ENCODE data around the gene ATP6V1G2.
A peak's percentile ranks its signal among the peaks of the same experiment; 100 is the strongest.
"Not testable (repeated sequence)": the region's sequence is repeated elsewhere in the genome, so short reads cannot be mapped to it uniquely, and the experiment has no call there.

ATP6V1G2 gene

DNA sequence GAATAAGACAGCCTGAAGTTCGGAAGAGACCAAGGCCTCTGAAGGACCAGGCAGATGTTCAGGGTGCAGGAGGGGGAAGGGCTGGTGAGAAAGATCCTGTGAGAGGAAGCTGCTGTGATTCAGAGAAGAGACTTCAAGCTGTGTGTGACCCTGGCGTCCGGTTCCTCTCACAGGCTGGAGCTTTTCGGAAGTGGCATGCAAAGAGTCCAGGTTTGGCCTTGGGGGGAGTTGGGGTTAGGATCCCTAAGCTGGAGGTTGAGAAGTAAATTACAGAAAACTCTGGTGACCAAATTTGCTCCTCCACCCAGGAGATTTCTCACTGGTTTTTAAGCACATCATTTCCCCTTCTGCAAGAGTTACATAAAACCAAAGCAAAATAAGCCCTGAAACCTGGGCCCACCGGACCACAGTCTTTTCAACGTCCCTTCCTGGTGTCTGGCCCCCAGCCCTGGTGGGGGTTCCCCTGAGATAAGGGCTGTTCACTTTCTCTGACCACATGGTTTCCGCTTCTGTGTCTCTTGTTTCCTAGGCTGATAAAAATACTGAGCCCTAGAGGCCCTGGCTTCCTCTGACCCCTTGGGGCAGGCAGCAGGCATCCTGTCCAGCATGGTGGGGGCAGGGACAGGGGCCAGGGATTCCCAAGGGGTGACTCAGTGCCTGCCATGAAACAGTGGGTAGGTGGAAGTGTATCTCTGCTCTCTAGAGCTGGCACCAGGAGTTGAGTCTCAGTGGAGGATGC, 13.7 kb upstream of the ATP6V1G2 start:
- Histone ChIP-seq H3K27ac (peak overlapping the region; percentile 82 to 100 (median 99)), H3K36me3 (peaks cover 0 to 13% (median 5%) of the 10 kb centered on the region in 11 experiments; a peak in 7 of 22 replicates), H3K4me2 (peak overlapping the region; percentile 96 to 100 (median 100)), H4K20me1 (no peaks in the 10 kb centered on the region; a peak in 2 of 22 replicates), H3K9me3 (replicated peaks in 1 of 11) (no peaks in the 10 kb centered on the region), H3K4me1 (peaks cover 97 to 100% (median 97%) of the 10 kb centered on the region in 10 experiments), H3K4me3 (peak overlapping the region; percentile 30 to 69 (median 57); a peak in 18 of 20 replicates), H3K27me3 (no peaks in the 10 kb centered on the region), H3K9ac (peak overlapping the region; percentile 73 to 96 (median 92))
- TF ChIP-seq Cebpa-rat (IDR thresholded peaks at IDR 0.05), result peak in 7 of 11 experiments; percentile 21 to 89 (median 58); a peak in 7 of 22 replicates

DNA sequence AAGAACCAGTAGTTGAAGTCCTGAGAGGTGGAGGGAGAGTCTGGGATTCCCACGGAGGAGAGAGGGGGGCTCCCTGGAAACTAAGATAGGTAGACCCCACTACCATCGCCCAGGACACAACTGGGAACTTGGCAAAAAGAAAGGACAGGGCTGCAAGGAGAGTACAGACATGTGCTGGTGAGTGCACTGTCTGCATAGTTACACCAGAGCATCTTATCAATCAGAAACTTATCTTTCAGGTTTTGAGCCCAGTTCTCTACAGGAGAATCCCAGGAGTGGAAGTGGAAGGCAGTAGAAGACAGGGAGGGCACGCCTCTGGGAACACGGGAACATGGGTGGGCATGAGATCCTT, 13.2 kb upstream of the ATP6V1G2 start:
- Histone ChIP-seq H3K4me3 (peak overlapping the region; percentile 30 to 69 (median 57); a peak in 19 of 20 replicates), H3K9me3 (replicated peaks in 1 of 11) (no peaks in the 10 kb centered on the region), H3K36me3 (peaks cover 0 to 19% (median 6%) of the 10 kb centered on the region in 11 experiments; a peak in 11 of 22 replicates), H3K4me2 (peak overlapping the region; percentile 96 to 100 (median 100)), H3K4me1 (peaks cover 96 to 100% (median 97%) of the 10 kb centered on the region in 10 experiments), H3K9ac (peak overlapping the region; percentile 73 to 96 (median 92)), H3K27me3 (no peaks in the 10 kb centered on the region), H4K20me1 (no peaks in the 10 kb centered on the region; a peak in 2 of 22 replicates), H3K27ac (peak overlapping the region; percentile 82 to 100 (median 99))
- no peak for TF ChIP-seq Cebpa-rat (IDR thresholded peaks at IDR 0.05)

DNA sequence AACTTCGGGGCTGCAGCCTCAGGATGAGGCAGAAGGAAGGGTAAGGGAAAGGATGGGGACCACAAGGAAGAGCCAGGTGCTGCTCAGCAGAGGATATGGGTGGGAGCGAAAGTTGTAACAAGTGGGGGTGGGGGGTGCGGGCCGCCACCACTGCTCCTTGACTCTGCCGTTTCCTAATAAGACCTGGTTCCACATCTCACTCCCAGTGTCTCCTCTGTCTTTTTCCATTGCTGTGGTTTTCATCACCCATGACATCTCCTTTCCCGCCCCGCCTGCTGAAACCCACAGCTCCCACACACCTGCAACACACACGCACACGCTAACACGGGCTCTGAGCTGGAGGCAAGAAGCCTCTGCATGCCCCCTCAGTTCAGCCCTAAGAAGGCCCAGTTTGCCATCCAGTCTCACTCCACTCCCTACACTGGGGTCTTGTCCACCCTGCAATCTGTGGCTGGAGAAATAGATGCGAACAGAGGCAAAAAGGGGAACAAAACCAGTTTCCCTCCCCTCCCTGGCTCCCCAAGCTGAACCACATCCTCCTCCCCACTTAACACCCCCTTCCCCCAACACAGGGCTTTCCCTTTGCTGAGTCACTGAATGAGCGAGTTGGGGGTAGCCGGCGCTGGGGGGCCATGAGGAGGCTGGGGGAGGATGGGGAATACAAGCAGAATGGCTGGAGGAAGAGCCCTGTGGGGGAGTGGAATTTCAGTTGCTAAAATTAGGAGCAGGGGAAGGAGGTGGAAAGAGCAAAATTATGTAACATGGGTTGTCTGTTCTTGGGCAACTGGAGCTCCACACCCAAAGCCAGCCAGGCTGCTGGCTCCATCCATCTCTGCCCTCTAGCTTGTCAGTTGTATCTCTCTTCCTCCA, 12.5 kb upstream of the ATP6V1G2 start:
- peak overlapping the region; percentile 82 to 100 (median 99) for H3K27ac ChIP-seq
- H3K4me1 ChIP-seq, result peaks cover 90 to 100% (median 96%) of the 10 kb centered on the region in 10 experiments
- peak overlapping the region; percentile 96 to 100 (median 100) for H3K4me2 ChIP-seq

DNA sequence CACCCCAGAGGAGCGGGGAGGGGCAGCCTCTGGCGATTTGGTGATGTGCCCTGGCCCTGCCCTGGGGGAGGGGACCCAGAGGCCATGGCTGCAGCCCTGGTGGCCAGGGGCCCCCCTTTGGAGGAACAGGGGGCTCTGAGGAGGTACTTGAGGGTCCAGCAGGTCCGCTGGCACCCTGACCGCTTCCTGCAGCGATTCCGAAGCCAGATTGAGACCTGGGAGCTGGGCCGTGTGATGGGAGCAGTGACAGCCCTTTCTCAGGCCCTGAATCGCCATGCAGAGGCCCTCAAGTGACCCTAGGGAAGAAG, 11.9 kb upstream of the ATP6V1G2 start:
- H3K4me2 ChIP-seq, result peak overlapping the region; percentile 96 to 100 (median 100)
- TF ChIP-seq Cebpa-rat (IDR thresholded peaks at IDR 0.05), result no peak
- no peaks in the 10 kb centered on the region; a peak in 2 of 22 replicates for H4K20me1 ChIP-seq
- H3K4me3 ChIP-seq, result peak overlapping the region; percentile 30 to 69 (median 58)
- no peaks in the 10 kb centered on the region for H3K9me3 ChIP-seq (replicated peaks in 1 of 11)
- peaks cover 84 to 100% (median 96%) of the 10 kb centered on the region in 10 experiments for H3K4me1 ChIP-seq
- H3K27ac ChIP-seq, result peak overlapping the region; percentile 82 to 100 (median 99)
- peak overlapping the region; percentile 65 to 96 (median 92) for H3K9ac ChIP-seq
- H3K27me3 ChIP-seq, result no peaks in the 10 kb centered on the region
- H3K36me3 ChIP-seq, result peaks cover 9 to 30% (median 16%) of the 10 kb centered on the region in 11 experiments; a peak in 17 of 22 replicates

More for the DNA sequence above, 12.5 kb upstream of the ATP6V1G2 start:
- peak overlapping the region; percentile 30 to 69 (median 58) for H3K4me3 ChIP-seq
- H4K20me1 ChIP-seq, result no peaks in the 10 kb centered on the region; a peak in 2 of 22 replicates
- H3K9ac ChIP-seq, result peak overlapping the region; percentile 73 to 96 (median 92)
- peak; percentile 64 to 95 (median 91); a peak in 20 of 22 replicates for TF ChIP-seq Cebpa-rat (IDR thresholded peaks at IDR 0.05)
- H3K9me3 ChIP-seq (replicated peaks in 1 of 11), result no peaks in the 10 kb centered on the region
- peaks cover 3 to 24% (median 10%) of the 10 kb centered on the region in 11 experiments; a peak in 15 of 22 replicates for H3K36me3 ChIP-seq
- H3K27me3 ChIP-seq, result no peaks in the 10 kb centered on the region

DNA sequence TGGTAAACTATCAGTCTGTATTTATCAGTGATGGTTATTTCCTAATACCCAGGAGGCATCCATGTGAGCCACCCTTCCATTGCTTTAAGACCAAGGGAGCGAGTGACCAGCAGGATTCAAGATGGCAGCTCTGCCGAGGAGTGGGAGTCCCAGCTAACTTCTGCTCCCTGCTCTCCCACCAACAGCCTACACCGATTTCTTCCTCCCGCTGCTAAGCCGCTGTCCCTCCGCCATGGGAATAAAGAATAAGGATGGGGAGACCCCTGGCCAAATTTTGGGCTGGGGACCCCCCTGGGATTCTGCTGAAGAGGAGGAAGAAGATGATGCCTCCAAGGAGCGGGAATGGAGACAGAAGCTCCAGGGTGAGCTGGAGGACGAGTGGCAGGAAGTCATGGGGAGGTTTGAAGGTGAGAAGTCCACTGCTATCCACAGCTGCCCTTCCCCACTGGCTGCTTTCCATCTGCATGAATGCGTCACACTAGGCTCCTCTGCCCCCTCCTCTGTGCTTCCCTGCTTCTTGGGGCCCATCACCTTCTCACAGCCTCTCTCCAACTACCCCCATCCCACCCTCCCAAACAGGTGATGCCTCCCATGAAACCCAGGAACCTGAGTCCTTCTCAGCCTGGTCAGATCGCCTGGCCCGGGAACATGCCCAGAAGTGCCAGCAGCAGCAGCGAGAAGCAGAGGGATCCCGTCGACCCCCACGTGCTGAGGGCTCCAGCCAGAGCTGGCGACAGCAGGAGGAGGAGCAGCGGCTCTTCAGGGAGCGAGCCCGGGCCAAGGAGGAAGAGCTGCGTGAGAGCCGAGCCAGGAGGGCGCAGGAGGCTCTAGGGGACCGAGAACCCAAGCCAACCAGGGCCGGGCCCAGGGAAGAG, 11.3 kb upstream of the ATP6V1G2 start:
- H3K9ac ChIP-seq, result peak overlapping the region; percentile 65 to 96 (median 92)
- H3K4me2 ChIP-seq, result peak overlapping the region; percentile 96 to 100 (median 100)
- H3K4me3 ChIP-seq, result peak overlapping the region; percentile 30 to 69 (median 58)
- no peaks in the 10 kb centered on the region; a peak in 2 of 22 replicates for H4K20me1 ChIP-seq
- H3K27me3 ChIP-seq, result no peaks in the 10 kb centered on the region
- peaks cover 13 to 35% (median 21%) of the 10 kb centered on the region in 11 experiments; a peak in 17 of 22 replicates for H3K36me3 ChIP-seq
- TF ChIP-seq Cebpa-rat (IDR thresholded peaks at IDR 0.05), result no peak
- peak overlapping the region; percentile 82 to 100 (median 99) for H3K27ac ChIP-seq
- H3K4me1 ChIP-seq, result peaks cover 78 to 99% (median 94%) of the 10 kb centered on the region in 10 experiments
- no peaks in the 10 kb centered on the region for H3K9me3 ChIP-seq (replicated peaks in 1 of 11)

DNA sequence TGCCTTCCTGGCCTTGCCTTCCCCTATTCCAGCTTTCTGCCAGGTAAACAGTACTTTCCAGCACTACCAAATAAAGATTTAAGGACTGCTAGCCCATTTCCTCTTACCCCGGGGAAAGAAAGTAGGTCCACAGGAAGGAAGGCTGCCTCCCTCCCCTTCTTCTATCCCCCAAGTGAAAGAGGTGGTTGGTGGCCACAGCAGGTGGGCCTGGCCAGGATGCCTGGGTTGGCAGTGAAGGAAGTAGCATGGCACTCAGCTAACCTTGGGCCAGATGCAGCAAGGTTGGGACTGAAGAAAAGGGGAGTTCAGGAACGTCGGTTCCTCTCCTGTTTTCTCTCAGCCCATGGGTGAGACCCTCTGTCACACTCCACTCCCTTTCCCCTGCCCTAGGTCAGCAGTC, 9.9 kb upstream of the ATP6V1G2 start:
- no peaks in the 10 kb centered on the region; a peak in 2 of 22 replicates for H4K20me1 ChIP-seq
- H3K36me3 ChIP-seq, result peaks cover 13 to 41% (median 23%) of the 10 kb centered on the region in 11 experiments; a peak in 17 of 22 replicates
- peak overlapping the region in 3 of 10 experiments; percentile 0 to 19 (median 18); a peak in 3 of 20 replicates for H3K4me3 ChIP-seq
- H3K27ac ChIP-seq, result peak overlapping the region in 10 of 11 experiments; percentile 25 to 100 (median 98); a peak in 19 of 22 replicates
- no peaks in the 10 kb centered on the region for H3K27me3 ChIP-seq
- no peaks in the 10 kb centered on the region for H3K9me3 ChIP-seq (replicated peaks in 1 of 11)
- H3K4me2 ChIP-seq, result peak overlapping the region; percentile 96 to 100 (median 100)
- peak overlapping the region in 10 of 11 experiments; percentile 20 to 94 (median 46); a peak in 14 of 22 replicates for H3K9ac ChIP-seq
- peaks cover 64 to 93% (median 89%) of the 10 kb centered on the region in 10 experiments for H3K4me1 ChIP-seq
- no peak for TF ChIP-seq Cebpa-rat (IDR thresholded peaks at IDR 0.05)

DNA sequence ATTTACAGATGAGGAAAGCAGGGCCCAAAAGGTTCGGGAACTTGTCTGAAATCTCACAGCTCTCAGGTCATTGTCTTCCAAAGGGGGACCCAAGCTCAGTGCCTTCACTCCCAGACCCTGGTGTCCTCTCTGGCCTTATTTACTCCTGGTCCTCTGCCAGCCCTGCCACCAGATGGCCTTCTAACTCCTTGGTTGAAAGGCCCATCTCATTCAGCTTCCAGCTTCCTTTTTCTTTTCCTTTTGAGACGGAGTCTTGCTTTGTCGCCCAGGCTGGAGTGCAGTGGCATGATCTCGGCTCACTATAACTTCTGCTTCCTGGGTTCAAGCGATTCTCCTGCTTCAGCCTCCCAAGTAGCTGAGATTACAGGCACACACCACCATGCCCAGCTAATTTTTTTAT, 5.0 kb upstream of the ATP6V1G2 start:
- peak overlapping the region in 8 of 11 experiments; percentile 23 to 39 (median 28); a peak in 13 of 22 replicates for H3K4me2 ChIP-seq
- H3K9me3 ChIP-seq (replicated peaks in 1 of 11); H3K4me3 ChIP-seq; H3K27me3 ChIP-seq; H4K20me1 ChIP-seq: not testable (repeated sequence)
- H3K4me1 ChIP-seq, result peaks cover 43 to 85% (median 75%) of the 10 kb centered on the region in 10 experiments
- peak overlapping the region in 8 of 11 experiments; percentile 38 to 85 (median 55); a peak in 16 of 22 replicates for H3K27ac ChIP-seq
- H3K36me3 ChIP-seq, result peaks cover 12 to 56% (median 33%) of the 10 kb centered on the region in 11 experiments; a peak in 20 of 22 replicates
- H3K9ac ChIP-seq, result peak overlapping the region in 3 of 11 experiments; percentile 5 to 33 (median 26); a peak in 6 of 22 replicates

DNA sequence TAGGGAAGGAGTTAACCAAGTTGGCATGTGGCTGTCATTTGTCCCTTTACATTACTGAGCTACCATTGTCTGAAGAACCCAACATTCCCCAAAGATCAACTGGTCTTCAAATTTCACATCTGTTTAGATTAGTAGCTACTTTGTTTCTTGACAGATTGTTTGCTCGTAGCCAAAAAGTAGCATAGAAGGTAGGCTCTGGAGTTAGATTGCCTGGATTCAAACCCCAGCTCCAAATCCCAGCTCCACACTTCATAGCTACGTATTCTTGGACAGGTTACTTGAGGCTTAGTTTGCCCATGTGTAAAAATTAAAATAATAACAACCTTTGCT, 2.1 kb upstream of the ATP6V1G2 start:
- peaks cover 52 to 83% (median 73%) of the 10 kb centered on the region in 10 experiments for H3K4me1 ChIP-seq
- H3K9ac ChIP-seq, result peak overlapping the region; percentile 74 to 88 (median 81)
- peak overlapping the region; percentile 76 to 89 (median 84); a peak in 21 of 22 replicates for H3K27ac ChIP-seq
- H3K27me3 ChIP-seq, result no peaks in the 10 kb centered on the region
- H3K36me3 ChIP-seq, result peaks cover 6 to 36% (median 23%) of the 10 kb centered on the region in 11 experiments; a peak in 20 of 22 replicates
- TF ChIP-seq Cebpa-rat (IDR thresholded peaks at IDR 0.05), result no peak
- peak overlapping the region; percentile 82 to 100 (median 95) for H3K4me2 ChIP-seq
- H3K9me3 ChIP-seq (replicated peaks in 1 of 11), result no peaks in the 10 kb centered on the region
- H4K20me1 ChIP-seq, result no peaks in the 10 kb centered on the region
- H3K4me3 ChIP-seq, result peak overlapping the region; percentile 53 to 70 (median 60); a peak in 19 of 20 replicates
